ENCODE measurements around the gene FBXW4.

Gene FBXW4

DNA sequence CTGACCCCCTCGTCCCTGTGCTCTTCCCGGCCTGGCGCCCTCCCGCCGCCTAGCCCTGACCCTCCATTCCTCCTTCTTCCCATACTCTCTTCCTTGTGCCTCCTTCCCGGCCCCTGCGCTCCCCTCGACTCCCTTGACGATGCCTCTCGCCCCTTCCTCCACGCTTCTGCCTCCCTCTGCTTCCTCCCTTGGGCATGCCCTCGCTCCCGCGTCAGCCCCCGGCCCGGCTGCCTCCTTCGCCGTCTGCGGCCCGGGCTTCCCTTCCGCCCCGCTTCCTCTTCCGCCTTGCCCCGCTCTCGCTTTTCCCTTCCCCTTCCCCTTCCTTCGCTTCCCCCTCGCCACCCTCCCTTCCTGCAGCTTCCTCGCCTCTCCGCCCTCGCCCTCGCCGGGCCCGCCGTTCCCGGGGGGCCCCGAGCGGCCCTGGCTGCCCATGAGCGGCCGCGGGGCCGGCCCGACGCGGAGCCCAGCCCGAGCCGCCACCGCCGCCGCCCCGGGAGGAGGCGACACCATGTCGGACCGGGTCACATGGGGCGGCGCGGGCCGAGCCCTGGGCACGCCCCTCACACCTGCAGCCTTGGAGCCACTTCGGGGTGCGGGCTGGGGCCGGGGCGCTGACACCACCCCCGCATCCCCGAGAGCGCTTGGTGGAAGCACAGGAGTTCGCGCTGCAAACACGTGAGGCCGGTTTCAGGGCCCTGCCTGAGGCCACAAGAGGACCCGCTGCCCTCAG is at the start of gene FBXW4:
FBXW4 (minus strand) TSS at position 497 of the 730 bp plus-strand sequence; CDS start at position 432, 65 bp downstream.
- DNase-seq (ENCODE audit: low read depth) = peak; percentile 61

DNA sequence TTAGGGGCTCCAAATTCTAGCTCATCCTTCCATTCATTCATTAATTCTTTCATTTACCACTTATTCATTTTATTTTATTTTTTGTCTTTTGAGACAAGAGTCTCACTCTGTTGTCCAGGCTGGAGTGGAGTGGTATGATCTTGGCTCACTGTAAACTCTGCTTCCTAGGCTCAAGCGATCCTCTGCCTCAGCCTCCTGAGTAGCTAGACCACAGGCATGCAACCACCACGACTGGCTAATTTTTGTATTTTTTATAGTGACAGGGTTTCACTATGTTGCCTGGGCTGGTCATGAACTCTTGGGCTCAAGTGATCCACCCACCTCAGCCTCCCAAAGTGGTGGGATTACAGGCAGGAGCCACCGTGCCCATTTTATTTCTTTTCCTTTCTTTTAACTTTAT is 49.3 kb upstream of the FBXW4 start:
- no peak for DNase-seq (ENCODE audit: low read depth)

- DNase-seq (ENCODE audit: low read depth) = no peak
Measured at GRCh38 chr10:101741938-101742337, 47.0 kb upstream of the FBXW4 start.

DNA sequence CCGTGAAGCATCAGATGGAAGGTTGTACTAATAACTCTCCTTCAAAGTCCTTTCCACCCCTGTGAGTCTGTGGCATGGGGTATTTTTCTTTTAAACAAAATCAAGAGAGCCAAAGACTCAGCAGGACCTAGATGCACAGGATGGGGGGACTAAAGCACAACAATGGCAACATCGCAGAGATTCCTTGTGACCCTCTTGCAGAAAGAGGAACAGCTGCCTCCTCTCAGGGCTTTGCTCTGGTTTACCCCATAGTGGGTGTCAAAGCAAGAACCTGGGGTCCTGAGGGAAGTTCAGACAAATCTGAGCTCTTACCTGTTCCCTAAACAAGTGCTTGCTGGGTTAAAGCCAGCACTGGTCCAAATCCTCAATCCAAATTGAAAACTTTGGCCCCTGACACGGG is 41.7 kb upstream of the FBXW4 start:
- no peak for DNase-seq (ENCODE audit: low read depth)

DNA sequence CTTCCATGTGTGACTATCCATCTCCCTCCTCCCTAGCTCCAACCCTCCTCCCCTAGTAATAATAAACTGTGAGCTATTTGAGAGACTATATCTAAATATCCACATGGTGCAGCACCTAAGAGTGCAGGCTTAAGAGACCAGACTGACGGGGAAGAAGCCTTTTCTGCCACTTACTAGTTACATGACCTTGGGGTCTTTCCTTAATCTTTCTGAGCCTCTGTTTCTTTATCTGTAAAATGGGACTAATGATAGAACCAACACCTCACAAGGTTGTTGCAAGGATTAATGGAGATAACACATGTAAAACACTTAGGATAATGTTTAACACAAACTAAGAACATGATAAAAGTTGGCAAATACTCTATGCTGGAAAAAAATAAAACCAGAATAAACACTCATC is 37.1 kb upstream of the FBXW4 start:
- no peak for DNase-seq (ENCODE audit: low read depth)

DNA sequence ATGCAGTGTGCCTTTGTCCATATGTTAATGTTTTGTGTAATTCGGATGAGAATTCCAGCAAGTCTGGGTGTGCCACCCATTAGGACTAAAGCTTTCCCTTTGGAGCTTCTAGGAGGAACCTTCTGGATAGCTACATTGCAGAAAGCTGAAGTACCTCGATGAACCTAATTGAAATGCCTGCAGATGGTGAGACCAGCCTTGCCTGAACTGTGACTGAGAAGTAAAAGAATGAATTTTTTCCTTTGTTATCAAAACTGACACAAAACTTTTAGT is 31.1 kb upstream of the FBXW4 start:
- DNase-seq (ENCODE audit: low read depth) = no peak

DNA sequence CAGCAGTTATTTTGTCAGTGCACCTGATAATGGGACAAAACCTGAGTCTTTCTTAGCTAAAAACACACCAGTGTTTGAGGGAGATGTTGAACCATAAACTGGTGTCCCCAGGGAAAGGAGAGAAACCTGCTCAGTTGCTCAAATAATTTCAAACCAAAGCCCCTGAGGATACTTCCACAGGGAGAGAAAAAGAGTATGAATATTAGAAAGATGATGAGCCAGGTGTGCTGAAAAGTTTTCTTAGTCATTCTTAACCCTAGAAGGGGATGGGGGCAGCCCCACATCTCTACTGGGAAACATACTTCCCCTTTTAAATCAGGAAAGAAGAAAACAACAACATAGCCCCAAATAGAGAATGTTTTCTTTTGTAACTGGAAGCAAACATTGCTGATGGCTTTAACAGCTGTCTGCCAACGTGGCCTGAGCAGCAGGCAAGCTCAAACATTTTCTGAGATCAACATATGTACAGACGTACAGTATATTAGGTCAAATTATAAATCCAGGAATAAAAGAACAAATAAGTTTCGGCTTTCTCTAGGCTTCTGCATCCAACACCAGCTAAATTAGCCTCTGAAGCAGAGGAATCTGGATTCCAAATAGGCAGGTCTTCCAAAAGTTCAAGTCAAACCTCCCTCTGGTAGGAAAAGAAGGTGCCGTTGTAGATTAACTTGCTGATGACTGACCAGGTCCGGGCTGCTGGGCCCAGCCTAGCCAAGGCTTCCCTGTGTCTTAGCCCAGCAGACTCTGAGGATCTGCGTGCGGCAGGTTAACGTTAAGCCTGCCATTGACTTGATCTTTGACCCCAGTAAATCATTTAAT is 30.5 kb upstream of the FBXW4 start:
- no peak for DNase-seq (ENCODE audit: low read depth)

DNA sequence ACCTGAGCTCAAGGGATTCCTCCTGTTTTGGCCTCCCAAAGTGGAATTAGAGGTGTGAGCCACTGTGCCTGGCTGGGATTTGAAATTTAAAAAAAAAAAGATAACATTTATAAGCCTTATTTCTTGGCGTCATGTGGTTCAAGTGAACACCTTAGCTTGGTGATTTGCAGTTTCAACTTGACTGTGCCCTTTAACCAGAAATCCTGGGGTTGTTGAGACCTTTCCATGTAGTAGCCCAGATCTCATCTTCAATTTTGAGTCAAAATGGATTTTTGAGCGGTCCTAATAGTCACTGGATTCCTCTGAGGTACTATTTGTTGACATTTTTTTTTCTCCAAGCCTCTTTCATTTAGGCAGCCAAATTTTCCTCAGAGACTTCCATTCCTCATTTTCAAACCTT is 29.5 kb upstream of the FBXW4 start:
- DNase-seq (ENCODE audit: low read depth) = no peak

GRCh38 chr10:101723176-101723575 is 28.2 kb upstream of the FBXW4 start:
- DNase-seq (ENCODE audit: low read depth) = no peak

GRCh38 chr10:101721806-101722205 is 26.8 kb upstream of the FBXW4 start:
- no peak for DNase-seq (ENCODE audit: low read depth)

- no peak for DNase-seq (ENCODE audit: low read depth)
Measured at GRCh38 chr10:101720606-101721230, 25.7 kb upstream of the FBXW4 start.

DNA sequence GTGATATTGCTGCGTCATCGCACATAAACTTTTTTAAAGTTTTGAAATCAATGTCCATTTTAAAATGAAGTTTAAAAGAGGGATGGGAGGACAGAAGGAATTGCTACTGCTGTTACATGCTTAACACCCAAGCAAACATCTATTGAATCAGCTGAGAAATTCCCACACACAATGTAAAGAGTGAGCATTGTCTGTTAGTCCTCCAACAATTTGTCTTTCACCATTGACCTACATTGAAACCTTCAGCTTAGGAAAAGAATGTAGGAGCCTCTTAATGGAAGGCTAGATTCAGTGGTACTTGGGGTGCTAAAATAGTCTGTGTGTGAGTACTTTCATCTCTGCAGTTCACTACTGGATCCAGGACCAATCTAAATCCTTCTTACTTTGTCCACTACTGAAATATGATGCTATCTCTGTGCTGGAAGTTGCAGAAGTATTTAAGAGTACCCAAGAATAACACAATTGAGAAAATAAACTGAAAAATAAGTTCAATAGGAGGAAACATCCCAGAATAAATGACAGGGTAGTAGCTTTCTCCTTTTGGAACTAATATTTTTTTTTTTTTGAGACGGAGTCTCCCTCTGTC is 23.8 kb upstream of the FBXW4 start:
- DNase-seq (ENCODE audit: low read depth) = no peak

GRCh38 chr10:101716891-101717659 is 22.1 kb upstream of the FBXW4 start:
- DNase-seq (ENCODE audit: low read depth) = no peak

GRCh38 chr10:101712997-101713396 is 18.0 kb upstream of the FBXW4 start:
- no peak for DNase-seq (ENCODE audit: low read depth)

- no peak for DNase-seq (ENCODE audit: low read depth)
Measured at GRCh38 chr10:101710793-101711192, 15.8 kb upstream of the FBXW4 start.

- DNase-seq (ENCODE audit: low read depth) = no peak
Measured at GRCh38 chr10:101710059-101710695, 15.2 kb upstream of the FBXW4 start.

DNA sequence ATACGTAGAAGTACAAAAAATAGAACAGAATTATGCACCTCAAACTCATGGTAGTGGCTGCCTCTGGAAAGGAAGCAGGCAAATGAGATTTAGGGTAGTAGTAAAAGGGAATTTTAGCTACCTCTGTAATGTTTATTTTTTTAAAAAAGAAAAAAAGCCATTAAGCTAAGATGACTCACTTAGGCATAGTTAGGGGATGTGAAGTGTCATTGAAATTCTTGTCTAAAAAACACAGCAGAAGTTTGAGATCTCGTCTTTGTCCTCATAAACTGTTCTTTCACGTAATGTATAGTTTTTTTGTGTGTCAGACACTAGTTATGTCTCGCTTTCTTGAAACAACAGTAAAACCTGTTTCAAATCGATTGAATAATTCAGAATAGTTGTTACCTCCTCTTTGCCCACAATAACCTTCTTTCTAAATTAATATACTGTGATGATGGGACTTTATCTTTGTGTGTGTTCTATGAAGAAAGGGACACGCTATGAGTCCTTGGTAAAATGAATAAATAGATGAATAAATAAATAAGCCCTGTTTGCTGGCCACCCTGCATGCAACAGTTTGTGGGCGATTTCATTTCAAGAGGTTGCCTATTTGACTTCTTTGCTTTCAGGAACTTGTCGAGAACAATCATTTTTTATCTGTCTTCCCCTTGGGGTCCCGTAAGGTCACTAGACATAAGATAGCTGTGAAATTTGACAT is 14.5 kb upstream of the FBXW4 start:
- peak; percentile 47 for DNase-seq (ENCODE audit: low read depth)

GRCh38 chr10:101708870-101709269 is 13.9 kb upstream of the FBXW4 start:
- no peak for DNase-seq (ENCODE audit: low read depth)

DNA sequence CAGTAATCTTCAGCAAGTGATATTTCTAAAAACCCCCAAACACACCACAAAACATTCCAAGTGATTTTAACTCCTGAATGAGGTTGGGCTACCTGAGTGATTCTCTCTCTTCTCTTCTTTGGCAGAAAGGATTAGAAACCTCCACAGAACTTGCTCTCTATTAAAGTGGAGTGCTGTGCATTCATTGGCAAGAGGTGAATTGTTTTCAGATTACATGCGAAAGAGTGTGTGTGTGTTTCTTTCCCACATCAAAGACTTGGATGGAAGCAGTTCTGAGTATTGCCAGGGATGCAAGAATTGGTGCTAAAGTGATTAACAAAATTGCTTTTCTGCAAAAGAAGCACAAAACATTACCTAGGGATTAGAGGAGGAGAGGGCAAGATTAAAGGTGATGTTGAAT is 13.1 kb upstream of the FBXW4 start:
- DNase-seq (ENCODE audit: low read depth) = no peak

- no peak for DNase-seq (ENCODE audit: low read depth)
Measured at GRCh38 chr10:101704331-101704730, 9.4 kb upstream of the FBXW4 start.

DNA sequence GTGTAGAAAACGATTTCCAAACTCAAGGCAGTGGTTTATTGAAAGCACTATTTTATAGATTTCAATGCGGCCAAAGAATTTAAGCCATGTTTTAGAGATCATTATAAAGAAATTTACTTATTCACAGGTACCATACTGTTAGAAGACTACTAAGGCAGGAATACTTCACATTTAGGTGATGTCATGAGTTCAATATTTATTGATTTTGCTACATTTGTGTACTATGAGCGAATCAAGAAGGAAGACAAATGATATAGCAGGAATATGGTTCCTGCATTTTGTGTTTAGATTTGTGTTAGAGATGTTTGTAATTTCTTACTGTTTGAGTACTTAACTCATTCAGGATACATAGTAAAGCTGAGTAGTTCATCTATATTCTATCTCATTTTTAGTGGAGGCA is 1.7 kb upstream of the FBXW4 start:
- DNase-seq (ENCODE audit: low read depth) = no peak
